Occipital lobe (tissue), 2 donors: Measurements from ENCODE around the gene SHISA4. TPM values are rescaled to one million over a fixed set of nuclear protein-coding genes. Genes with fewer than 3 reads are reported as not detected.

Experiments
- DNase-seq: peaks from one replicate; lab custom pipeline; 2025; lab: John Stamatoyannopoulos, UW
- total RNA-seq: library from RNA; depleted of rRNA; stranded (reverse); fragments of >200 nt; gene quantifications from one replicate; pipeline ENCODE4 v1.2.3, GENCODE V29; 2014

Gene SHISA4
- total RNA-seq, 1 donor from 2014 or later, result 16.1 TPM

GRCh38 chr1:201881617-201882016 is 7.1 kb upstream of the SHISA4 start:
- DNase-seq, result no peak

GRCh38 chr1:201882665-201883132 is 6.0 kb upstream of the SHISA4 start:
- peak; percentile 47 for DNase-seq

GRCh38 chr1:201883266-201883665 is 5.4 kb upstream of the SHISA4 start:
- no peak for DNase-seq

GRCh38 chr1:201883786-201884185 is 4.9 kb upstream of the SHISA4 start:
- DNase-seq, result no peak

- no peak for DNase-seq
These were observed 4.3 kb upstream of the SHISA4 start for GRCh38 chr1:201884425-201884824.

- no peak for DNase-seq
These were observed 3.1 kb upstream of the SHISA4 start for GRCh38 chr1:201885531-201886075.

GRCh38 chr1:201886103-201886885 is 2.4 kb upstream of the SHISA4 start:
- no peak for DNase-seq

DNA sequence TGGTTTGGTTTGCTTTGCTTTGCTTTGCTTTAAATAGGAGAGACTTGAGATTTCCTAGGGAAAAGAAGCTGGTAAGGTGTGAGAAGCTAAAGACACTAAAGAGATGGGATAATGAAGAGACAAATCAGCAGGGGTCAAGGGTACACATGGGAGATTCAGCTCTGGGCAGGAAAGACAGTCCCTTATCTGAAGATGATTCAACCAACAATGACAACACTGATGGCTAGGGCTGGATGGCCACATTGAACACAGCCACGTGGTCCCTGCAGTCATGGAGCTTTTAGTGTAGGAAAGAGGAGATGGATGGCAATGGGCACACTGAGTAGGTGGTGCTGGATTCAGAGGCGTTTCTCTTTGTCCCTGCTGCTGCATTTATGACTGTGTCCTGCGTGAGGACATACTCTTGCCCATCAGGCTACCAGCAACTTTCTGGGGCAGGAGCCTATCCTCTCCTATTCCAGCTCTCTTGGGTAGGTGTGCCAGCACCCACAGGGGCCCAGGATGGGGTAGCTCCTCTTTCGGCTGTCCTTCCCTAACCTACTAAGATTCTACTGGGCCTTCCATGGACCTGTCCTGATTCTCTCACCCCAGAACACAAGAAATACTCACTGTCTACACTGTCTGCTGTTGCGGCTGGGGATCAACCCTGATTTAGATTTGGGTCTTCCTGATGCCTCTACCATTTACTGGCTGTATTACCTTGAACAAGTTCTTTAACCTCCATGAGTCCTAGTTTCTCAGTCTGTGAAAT is 1.4 kb upstream of the SHISA4 start:
- no peak for DNase-seq

GRCh38 chr1:201889090-201889968 is 631 bp downstream of the SHISA4 start:
- DNase-seq, result no peak

- DNase-seq, result no peak
These were observed 1.5 kb downstream of the SHISA4 start for GRCh38 chr1:201890223-201890622.

GRCh38 chr1:201890806-201891450 is 2.2 kb downstream of the SHISA4 start:
- DNase-seq, result no peak

- no peak for DNase-seq
These were observed 2.9 kb downstream of the SHISA4 start for GRCh38 chr1:201891451-201892045.

- DNase-seq, result no peak
These were observed 3.5 kb downstream of the SHISA4 start for GRCh38 chr1:201892211-201892610.

- DNase-seq, result no peak
These were observed 4.7 kb downstream of the SHISA4 start for GRCh38 chr1:201893431-201893830.

- no peak for DNase-seq
These were observed 5.8 kb downstream of the SHISA4 start for GRCh38 chr1:201894343-201895119.

DNA sequence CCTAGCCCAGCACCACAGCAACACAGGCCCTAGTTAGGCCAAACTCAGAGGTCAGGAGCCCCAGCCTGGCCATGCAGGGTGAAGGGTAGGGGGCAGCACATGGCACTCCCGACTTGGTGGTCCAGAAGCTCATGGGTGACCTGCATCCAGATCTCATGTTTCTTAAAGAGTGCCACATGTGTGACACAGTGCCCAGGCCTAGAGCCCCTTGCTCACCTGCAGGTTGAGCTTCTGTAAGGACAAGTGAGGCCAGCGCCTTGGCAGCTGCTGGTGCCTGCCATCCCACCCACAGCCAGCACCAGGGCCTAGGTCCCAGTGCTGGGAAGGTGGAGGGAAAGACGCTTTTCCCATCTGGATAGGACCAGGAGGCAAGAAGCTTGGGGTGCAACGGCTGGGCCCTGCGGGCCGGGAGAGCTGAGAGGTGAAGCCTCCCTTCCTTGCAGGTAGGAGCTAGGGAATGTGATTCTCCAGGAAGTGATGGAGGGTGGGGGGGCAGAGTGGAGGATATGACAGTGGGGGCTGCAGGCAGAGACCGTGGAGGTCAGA is 6.5 kb downstream of the SHISA4 start:
- DNase-seq, result no peak

DNA sequence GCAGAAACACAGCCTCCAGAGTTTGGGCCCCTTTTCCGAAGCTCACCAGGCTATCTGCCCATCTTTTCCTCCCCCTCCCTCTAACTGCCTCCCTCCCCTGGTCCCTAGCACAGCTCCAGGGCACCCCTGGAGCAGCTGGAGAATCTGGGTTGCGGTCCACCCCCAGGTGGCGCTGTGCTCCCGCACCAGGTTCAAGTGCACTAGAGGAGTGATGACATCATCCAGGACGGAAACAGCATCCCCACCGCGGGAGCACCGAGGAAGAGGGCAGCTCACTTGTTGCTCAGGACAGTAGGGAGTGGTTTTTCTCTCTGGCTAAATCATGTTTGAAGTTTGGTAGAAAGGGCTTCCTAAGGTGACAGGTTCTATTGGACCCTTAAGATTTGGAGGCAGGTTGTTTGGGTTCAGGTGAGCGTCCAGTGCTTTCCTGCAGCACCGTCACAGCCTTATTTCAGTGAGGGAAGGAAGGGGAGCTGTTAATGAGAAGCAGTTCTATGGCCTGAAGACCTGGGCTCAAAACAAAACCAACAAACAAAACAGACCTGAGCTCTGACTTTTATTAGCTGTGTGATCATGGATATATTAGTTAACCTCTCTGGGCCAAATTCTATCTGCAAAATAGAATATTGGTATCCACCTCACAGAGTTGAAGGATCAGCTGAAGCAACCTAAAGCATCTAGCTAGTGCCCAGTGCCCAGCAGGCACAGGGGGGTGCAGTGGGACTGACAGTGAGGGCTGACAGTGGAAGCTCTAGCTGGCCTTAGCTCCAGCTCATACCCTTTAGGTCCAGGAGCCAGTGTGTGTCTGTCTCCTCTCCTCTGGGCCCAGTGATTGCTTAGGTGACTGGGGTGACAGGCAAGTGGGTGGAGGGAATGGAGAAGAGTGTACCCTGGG is 7.5 kb downstream of the SHISA4 start:
- DNase-seq, result peak; percentile 74

DNA sequence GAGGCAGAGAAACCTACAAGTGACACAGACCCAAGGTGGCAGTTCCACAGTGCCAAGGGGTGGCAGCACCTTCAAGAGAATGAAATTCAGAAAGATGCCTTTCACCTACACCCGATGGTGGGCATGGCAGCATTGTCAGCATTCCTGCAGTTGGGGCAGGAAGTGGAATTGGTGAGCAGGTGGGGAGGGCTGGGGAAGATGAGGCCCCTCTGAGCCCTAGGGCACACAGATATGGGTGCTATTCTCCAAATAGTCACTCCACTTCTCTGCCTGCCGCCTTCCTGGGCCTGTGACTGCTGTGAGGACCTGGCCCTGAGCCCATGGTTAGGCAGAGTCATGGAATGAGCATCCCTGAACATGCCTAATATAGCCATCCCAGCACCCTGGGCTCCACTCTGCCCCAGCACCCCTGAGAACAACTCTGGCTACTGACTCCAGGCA is 8.3 kb downstream of the SHISA4 start:
- no peak for DNase-seq
